ENCODE measurements around the gene CMBL.

The CMBL gene

DNA sequence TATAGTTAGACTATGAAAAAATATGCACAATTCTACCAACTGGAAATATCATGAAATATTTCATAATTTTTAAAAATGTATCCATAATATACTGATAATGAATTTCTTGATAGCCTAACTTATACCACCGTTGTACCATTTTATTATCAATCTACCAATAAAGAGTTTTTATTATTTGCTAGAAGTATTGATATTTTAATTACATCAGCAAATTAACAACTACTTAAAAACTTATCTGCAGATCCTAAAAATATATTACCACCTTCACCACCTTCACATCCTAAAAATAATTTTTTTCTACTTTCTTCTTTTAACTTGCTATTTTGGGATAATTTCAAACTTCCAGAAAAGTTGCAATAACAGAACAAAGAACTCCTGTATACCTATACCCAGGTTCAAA is 79.4 kb downstream of the CMBL start:
- Mint-ChIP-seq H3K36me3 (peaks cover 22% of the 10 kb centered on the region), H3K4me3 (no peak overlapping the region), H3K27me3 (no peaks in the 10 kb centered on the region), H3K4me1 (no peaks in the 10 kb centered on the region), H3K9me3 (peaks cover 4% of the 10 kb centered on the region), H3K27ac (no peak overlapping the region)
- CTCF ChIA-PET, result no interaction called here
- no peak for DNase-seq

All from activated naive CD4-positive, alpha-beta T cell treated with anti-CD3 and anti-CD28 coated beads, Interleukin-2, amount 10 ng/mL, durations not matched to agents 7 days and 5 days (primary cell).